ENCODE measurements around the gene BCL2L14. TPM values are rescaled to one million over a fixed set of nuclear protein-coding genes. Genes with fewer than 3 reads are reported as not detected.

Gene BCL2L14, protein sequence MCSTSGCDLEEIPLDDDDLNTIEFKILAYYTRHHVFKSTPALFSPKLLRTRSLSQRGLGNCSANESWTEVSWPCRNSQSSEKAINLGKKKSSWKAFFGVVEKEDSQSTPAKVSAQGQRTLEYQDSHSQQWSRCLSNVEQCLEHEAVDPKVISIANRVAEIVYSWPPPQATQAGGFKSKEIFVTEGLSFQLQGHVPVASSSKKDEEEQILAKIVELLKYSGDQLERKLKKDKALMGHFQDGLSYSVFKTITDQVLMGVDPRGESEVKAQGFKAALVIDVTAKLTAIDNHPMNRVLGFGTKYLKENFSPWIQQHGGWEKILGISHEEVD
- not detected in 2 replicates for total RNA-seq (2011; cell fraction: chromatin; rRNA removed; ENCODE audit: low replicate concordance)
- not detected in 2 replicates for total RNA-seq (2011; cell fraction: nucleolus; rRNA removed)
- not detected in 2 replicates for total RNA-seq (2011; cell fraction: nucleoplasm; rRNA removed)
- total RNA-seq (2014; rRNA removed) (not detected in 2 replicates), total RNA-seq (2014; rRNA removed; fragmentation: Illumina TruSeq; extraction: Trizol) (not detected in 2 replicates), total RNA-seq (2015; rRNA removed; fragmentation: Illumina TruSeq; extraction: Trizol) (not detected in 2 replicates), total RNA-seq (2021) (not detected in 2 replicates), polyA plus RNA-seq (2011; rRNA removed) (not detected in 2 replicates), polyA plus RNA-seq (2014; fragmentation: Illumina TruSeq; extraction: Trizol) (not detected in 2 replicates), polyA plus RNA-seq (2014; fragmentation: Nextera tagmentation; extraction: Ambion mirVana) (not detected), polyA plus RNA-seq (2014; rRNA removed) (not detected in 2 replicates), polyA minus RNA-seq (2011; rRNA and poly(A)+ RNA removed) (not detected in 2 replicates), Bru-seq, nascent RNA (percentile 9 among the genes with signal in this experiment), BruChase-seq, experiment 1, labeled RNA remaining after a 2-hour chase (not detected), BruChase-seq, experiment 2, labeled RNA remaining after a 6-hour chase (not detected)
- not detected in 2 replicates for polyA plus RNA-seq (2011; cell fraction: cytosol; rRNA removed)
- not detected in 2 replicates for polyA plus RNA-seq (2011; cell fraction: nucleus; rRNA removed)
- not detected in 2 replicates for polyA plus RNA-seq (2012)
- polyA minus RNA-seq (2011; cell fraction: cytosol; rRNA and poly(A)+ RNA removed) = not detected in 2 replicates
- not detected in 2 replicates for polyA minus RNA-seq (2011; cell fraction: nucleus; rRNA and poly(A)+ RNA removed)
- long read RNA-seq, experiment 1, partial matches to known transcripts = 0 of 9 reads
- long read RNA-seq, experiment 1, other reads (novel, unspliced or antisense) = 9 of 9 reads
- long read RNA-seq, experiment 2 = 0 reads
- long read RNA-seq, experiment 3 = 0 reads

- Histone ChIP-seq H3K4me2 (ENCODE audit: insufficient read depth, low read length) (no peak within 1 kb of the TSS; the same call in 1 of the 2 replicates), H3K36me3 (ENCODE audit: control insufficient read depth, insufficient read depth, low read length) (no peaks in the 10 kb centered on the region), H3K4me1 (replicated peaks in 1 of 2; ENCODE audit: control insufficient read depth in 2 of 2, insufficient read depth in 2 of 2, low read length in 2 of 2) (peaks cover 5% of the 10 kb centered on the region in 2 experiments; a peak in 3 of 5 replicates), H4K20me1 (replicated peaks; ENCODE audit: control insufficient read depth, insufficient read depth, low read length) (no peaks in the 10 kb centered on the region), H3K4me3 (no peak within 1 kb of the TSS), H3K79me2 (ENCODE audit: control insufficient read depth, insufficient read depth, low read length) (no peaks in the 10 kb centered on the region), H3K27me3 (ENCODE audit: control insufficient read depth in 2 of 2, insufficient read depth in 2 of 2, low read length in 2 of 2) (peaks cover 0 to 15% of the 10 kb centered on the region in 2 experiments; a peak in 3 of 5 replicates), H3K9me3 (replicated peaks; ENCODE audit: control insufficient read depth, insufficient read depth, low read depth, low read length) (no peaks in the 10 kb centered on the region), H3K9me1 (ENCODE audit: control insufficient read depth, insufficient read depth, low read length) (no peaks in the 10 kb centered on the region), H2AFZ (ENCODE audit: low read depth, low read length) (0 out of 2 replicates have a peak within 1 kb of the TSS, but pooled peaks have one; percentile 45), H3K9ac (ENCODE audit: insufficient read depth in 1 of 2, low read depth in 2 of 2, low read length in 2 of 2) (peak within 1 kb of the TSS in 1 of 2 experiments; percentile 55; a peak in 2 of 4 replicates), H3K27ac (ENCODE audit: extremely low read depth, low read depth, low read length) (no peak within 1 kb of the TSS)
- DNase-seq (ENCODE audit: extremely low read depth in 1 of 4, low spot score in 3 of 4) (no peak), ATAC-seq (peak; percentile 36; the same call in 1 of the 3 replicates), FAIRE-seq (no peak)
- intact Hi-C loops (cut with micrococcal nuclease) (no loop called here), in situ Hi-C loops (cut with MboI) (no loop called here)
- 6% methylated on average over 12 of the region's 12 CpGs for WGBS (ENCODE audit: insufficient coverage, low coverage, missing lambda C conversion rate)
- BruUV-seq (replicated peaks) = no TSS peak
- ChIA-PET POLR2A (no interaction called here), CTCF (ENCODE audit: low intra/inter-chr PET ratio) (no interaction called here)
- TF ChIP-seq CEBPZ (IDR thresholded peaks at IDR 0.05; ENCODE audit: borderline replicate concordance, low read depth, low read length) = no peak
- 0 out of 2 replicates have a peak, but pooled peaks have one; percentile 35 for TF ChIP-seq SPI1 (IDR thresholded peaks at IDR 0.05; ENCODE audit: borderline replicate concordance, low read depth, low read length)
Measured at GRCh38 chr12:12070674-12071656, at the start of gene BCL2L14. TSS of gene BCL2L14 (plus strand) at chr12:12070939. CDS start at chr12:12079306, 8,367 bp downstream.

Data from K562 (cell line).